Hematopoietic multipotent progenitor cell (in vitro differentiated cells): ENCODE data around the gene PLEKHA7. TPM values are rescaled to one million over a fixed set of nuclear protein-coding genes. Genes with fewer than 3 reads are reported as not detected.

ENCODE experiments used
- DNase-seq, 3 donors: peaks; one replicate each; pipeline ENCODE4 v3.0.0-alpha.2; 2011 to 2015; ENCODE audit warnings: low read depth in 2 of 3, low spot score in 2 of 3
- total RNA-seq: library from RNA; depleted of rRNA; stranded (reverse); fragments of >200 nt; gene quantifications from one replicate; pipeline ENCODE4 v1.2.3, GENCODE V29; 2012

PLEKHA7 gene
- total RNA-seq, 1 donor = 2.7 TPM

GRCh38 chr11:16793511-16793910, 220.7 kb downstream of the PLEKHA7 start:
- no peak for DNase-seq

- no peak for DNase-seq
These were observed 221.2 kb downstream of the PLEKHA7 start for GRCh38 chr11:16793009-16793408.

GRCh38 chr11:16792426-16792825, 221.8 kb downstream of the PLEKHA7 start:
- peak in 2 of 3 donors; percentile 65 to 88 for DNase-seq

- peak in 2 of 3 donors; percentile 20 to 62 for DNase-seq
These were observed 222.8 kb downstream of the PLEKHA7 start for GRCh38 chr11:16791191-16791961.

- peak in 1 of 3 donors; percentile 34 for DNase-seq
These were observed 223.6 kb downstream of the PLEKHA7 start for GRCh38 chr11:16790486-16791190.

GRCh38 chr11:16789560-16790485, 224.4 kb downstream of the PLEKHA7 start:
- no peak for DNase-seq

GRCh38 chr11:16789063-16789420, 225.2 kb downstream of the PLEKHA7 start:
- no peak for DNase-seq

- DNase-seq = peak; percentile 29 to 62 (median 51)
These were observed 225.8 kb downstream of the PLEKHA7 start for GRCh38 chr11:16788141-16789062.

GRCh38 chr11:16787035-16787742, 227.0 kb downstream of the PLEKHA7 start:
- DNase-seq = no peak

- no peak for DNase-seq
These were observed 228.1 kb downstream of the PLEKHA7 start for GRCh38 chr11:16786131-16786530.

- peak in 2 of 3 donors; percentile 60 to 73 for DNase-seq
These were observed 228.6 kb downstream of the PLEKHA7 start for GRCh38 chr11:16785520-16786128.

- no peak for DNase-seq
These were observed 229.5 kb downstream of the PLEKHA7 start for GRCh38 chr11:16784666-16785065.

- DNase-seq = no peak
These were observed 230.1 kb downstream of the PLEKHA7 start for GRCh38 chr11:16784097-16784496.

- no peak for DNase-seq
These were observed 230.9 kb downstream of the PLEKHA7 start for GRCh38 chr11:16783321-16783801.

GRCh38 chr11:16781936-16782919, 232.0 kb downstream of the PLEKHA7 start:
- no peak for DNase-seq

- no peak for DNase-seq
These were observed 233.3 kb downstream of the PLEKHA7 start for GRCh38 chr11:16780698-16781550.

- no peak for DNase-seq
These were observed 234.1 kb downstream of the PLEKHA7 start for GRCh38 chr11:16780146-16780545.
